ENCODE results near the gene MACROD2.

Gene MACROD2

DNA sequence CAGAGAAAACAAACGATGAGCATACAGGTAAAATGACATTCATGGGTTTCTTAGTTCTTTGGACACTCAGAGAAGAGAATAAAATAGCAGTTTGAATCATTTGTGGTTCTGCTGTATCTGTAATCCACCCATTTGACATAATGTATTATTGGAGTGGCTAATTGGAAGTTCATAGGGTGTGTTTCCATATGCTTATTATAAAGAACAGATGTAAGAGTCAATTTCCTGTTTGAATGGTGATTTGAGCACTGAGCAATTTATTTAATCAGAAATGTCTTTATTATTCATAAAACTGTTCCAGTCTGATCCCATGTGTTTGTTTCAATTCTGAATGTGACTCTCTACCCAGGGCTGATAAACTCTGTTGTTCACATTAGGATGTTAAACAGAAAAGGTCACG lies 1638.8 kb downstream of the MACROD2 start:
- DNase-seq (ENCODE audit: low spot score), result no peak
- no peak for TF ChIP-seq CTCF (IDR thresholded peaks at IDR 0.05; ENCODE audit: borderline replicate concordance, control extremely low read depth, extremely low read depth, insufficient read depth, missing control alignments)
- in situ Hi-C loops (cut with MboI; ENCODE audit: low sequenced_read_pairs, unreplicated experiment), result no loop called here

GRCh38 chr20:15637546-15637945 lies 1642.2 kb downstream of the MACROD2 start:
- TF ChIP-seq CTCF (IDR thresholded peaks at IDR 0.05; ENCODE audit: borderline replicate concordance, control extremely low read depth, extremely low read depth, insufficient read depth, missing control alignments), result no peak
- no peak for DNase-seq (ENCODE audit: low spot score)
- in situ Hi-C loops (cut with MboI; ENCODE audit: low sequenced_read_pairs, unreplicated experiment), result no loop called here

DNA sequence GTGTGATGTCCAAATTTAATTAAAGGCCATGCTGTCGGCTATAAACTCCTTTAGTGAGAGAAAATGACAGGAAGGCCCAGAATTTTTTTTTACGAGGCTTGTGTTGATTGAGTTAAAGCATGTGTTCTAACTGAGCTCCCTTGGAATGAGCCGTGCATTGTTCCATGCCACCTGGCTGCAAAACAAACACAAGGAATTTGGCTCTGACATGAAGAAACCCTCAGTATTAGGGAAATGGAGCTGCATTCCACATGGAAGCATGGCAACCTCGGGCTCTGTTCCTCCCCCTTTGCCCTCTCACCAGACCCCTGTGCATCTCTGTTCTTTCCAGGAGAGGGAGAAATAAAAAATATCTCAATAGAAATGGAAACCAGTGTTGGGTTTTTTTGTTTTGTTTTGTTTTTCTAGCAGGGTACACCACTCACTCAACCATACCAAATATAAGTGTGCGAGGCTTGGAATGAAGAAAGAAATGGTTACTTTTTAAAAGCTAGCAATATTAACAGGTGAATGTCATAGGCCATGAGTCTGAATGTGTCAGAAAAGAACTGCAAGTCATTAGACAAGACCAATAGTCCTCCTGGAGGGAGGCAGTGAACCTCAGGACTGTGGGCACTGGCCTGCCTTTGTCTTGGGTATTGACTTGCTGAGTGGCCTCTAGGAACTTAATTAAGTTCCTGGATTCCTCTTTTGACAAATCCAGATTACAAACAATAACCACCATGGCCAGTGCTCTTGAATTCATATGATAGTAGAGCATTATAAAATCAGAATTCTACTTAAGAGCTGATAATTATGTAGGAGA lies 1642.8 kb downstream of the MACROD2 start:
- no peak for DNase-seq (ENCODE audit: low spot score)
- no peak for TF ChIP-seq CTCF (IDR thresholded peaks at IDR 0.05; ENCODE audit: borderline replicate concordance, control extremely low read depth, extremely low read depth, insufficient read depth, missing control alignments)
- in situ Hi-C loops (cut with MboI; ENCODE audit: low sequenced_read_pairs, unreplicated experiment), result no loop called here

- in situ Hi-C loops (cut with MboI; ENCODE audit: low sequenced_read_pairs, unreplicated experiment), result no loop called here
- no peak for TF ChIP-seq CTCF (IDR thresholded peaks at IDR 0.05; ENCODE audit: borderline replicate concordance, control extremely low read depth, extremely low read depth, insufficient read depth, missing control alignments)
- DNase-seq (ENCODE audit: low spot score), result no peak
Observed at GRCh38 chr20:15638816-15639215, 1643.5 kb downstream of the MACROD2 start.

DNA sequence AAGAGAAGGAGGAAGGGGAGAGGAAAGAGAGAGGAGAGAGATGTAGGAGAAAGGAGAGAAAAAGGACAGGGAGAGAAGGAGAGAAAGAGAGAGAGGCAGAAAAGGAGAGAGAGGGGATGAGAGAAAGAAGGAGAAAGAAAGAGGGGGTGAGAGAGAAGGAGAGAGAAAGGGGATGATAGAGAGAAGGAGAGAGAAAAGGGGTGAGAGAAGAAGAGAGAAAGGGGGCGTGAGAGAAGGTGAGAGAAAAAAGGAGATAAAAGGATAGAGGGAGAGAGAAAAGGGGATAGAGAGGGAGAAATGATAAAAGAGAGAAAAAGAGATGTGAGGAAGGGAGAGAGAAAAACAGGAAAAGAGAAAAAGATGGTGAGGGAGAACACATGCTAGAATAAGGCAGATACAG lies 1644.5 kb downstream of the MACROD2 start:
- DNase-seq (ENCODE audit: low spot score), result no peak
- TF ChIP-seq CTCF (IDR thresholded peaks at IDR 0.05; ENCODE audit: borderline replicate concordance, control extremely low read depth, extremely low read depth, insufficient read depth, missing control alignments), result no peak
- in situ Hi-C loops (cut with MboI; ENCODE audit: low sequenced_read_pairs, unreplicated experiment), result no loop called here

DNA sequence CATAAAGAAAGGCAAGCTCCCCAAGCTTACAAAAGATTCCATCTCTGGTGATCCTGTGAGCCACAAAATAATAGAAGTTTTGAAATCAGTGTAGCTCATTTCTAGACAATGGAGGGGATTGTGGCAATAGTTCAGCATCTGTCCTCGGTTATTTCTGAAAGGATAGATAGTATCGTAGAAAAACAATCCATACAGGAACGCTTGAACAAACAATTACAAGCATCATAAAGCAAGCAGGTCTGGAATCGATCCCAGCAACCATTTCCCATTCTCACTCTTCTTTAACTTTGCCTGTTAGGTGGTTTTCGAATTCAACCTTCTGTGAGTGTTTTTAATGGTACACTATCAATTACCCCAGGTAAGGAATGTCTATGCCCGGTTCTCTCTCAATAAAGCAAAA lies 1646.8 kb downstream of the MACROD2 start:
- TF ChIP-seq CTCF (IDR thresholded peaks at IDR 0.05; ENCODE audit: borderline replicate concordance, control extremely low read depth, extremely low read depth, insufficient read depth, missing control alignments), result no peak
- no peak for DNase-seq (ENCODE audit: low spot score)
- in situ Hi-C loops (cut with MboI; ENCODE audit: low sequenced_read_pairs, unreplicated experiment), result no loop called here

Data from GM13976 (cell line).